Mammary epithelial cell (primary cell): ENCODE results near the gene MICU1.

Experiments
- CTCF ChIP-seq, 2 donors: IDR thresholded peaks in 1 of 2; conservative IDR thresholded peaks in 1 of 2; 2 replicates each; pipeline ENCODE4 v1.5.1; 2011 to 2012; ENCODE audit warnings: inconsistent platforms in 2 of 2, low read length in 2 of 2, mild to moderate bottlenecking in 2 of 2, control low read depth in 1 of 2, low read depth in 1 of 2; ENCODE audit not compliant: insufficient read depth in 1 of 2; ENCODE audit errors: extremely low read depth in 1 of 2
- EZH2 ChIP-seq: IDR thresholded peaks from 2 replicates; pipeline ENCODE4 v1.6.1; 2012; ENCODE audit warnings: low read length, inconsistent platforms, borderline replicate concordance

DNA sequence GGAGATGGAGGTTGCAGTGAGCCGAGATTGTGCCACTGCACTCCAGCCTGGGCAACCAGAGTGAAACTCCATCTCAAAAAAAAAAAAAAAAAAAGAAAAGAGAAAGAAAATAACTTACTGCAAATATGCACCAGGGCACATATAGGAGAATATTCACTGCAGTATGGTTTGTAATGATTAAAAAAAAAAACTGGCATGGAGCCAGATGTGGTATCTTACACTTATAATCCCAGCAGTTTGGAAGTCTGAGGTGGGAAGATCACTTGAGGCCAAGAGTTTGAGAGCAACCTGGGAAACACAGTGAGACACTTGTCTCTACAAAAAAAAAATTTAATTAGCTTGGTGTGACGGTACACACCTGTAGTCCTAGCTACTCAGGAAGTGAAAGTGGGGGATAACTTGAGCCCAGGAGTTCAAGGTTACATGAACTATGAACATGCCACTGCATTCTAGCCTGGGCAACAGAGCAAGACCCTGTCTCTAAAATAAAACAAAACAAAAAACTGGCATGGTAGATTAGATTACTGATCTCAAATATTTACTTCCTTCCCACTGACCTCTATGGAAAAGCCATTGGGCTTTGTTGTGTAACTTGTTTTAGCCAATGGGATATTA, 85.6 kb downstream of the MICU1 start:
- no peak for TF ChIP-seq EZH2
- TF ChIP-seq CTCF (conservative IDR thresholded peaks at IDR 0.05 in 1 of 2, IDR thresholded peaks at IDR 0.05 in 1 of 2; ENCODE audit: extremely low read depth in 1 of 2, insufficient read depth in 1 of 2, low read depth in 1 of 2, low read length in 2 of 2), result no peak
